ENCODE data around the gene SLIT3.

- TF ChIP-seq CTCF (conservative IDR thresholded peaks at IDR 0.05; ENCODE audit: low read depth in 2 of 2) (no peak), EZH2phosphoT487 (IDR thresholded peaks at IDR 0.05; ENCODE audit: unreplicated experiment) (no peak), ZNF331 (CRISPR knock-in tag; IDR thresholded peaks at IDR 0.05; ENCODE audit: low read depth) (no peak), REST (IDR thresholded peaks at IDR 0.05; ENCODE audit: unreplicated experiment) (no peak), EZH2 (IDR thresholded peaks at IDR 0.05; ENCODE audit: low read depth, unreplicated experiment) (no peak), POLR2AphosphoS5 (IDR thresholded peaks at IDR 0.05; ENCODE audit: low read depth) (no peak), STAT1 (IDR thresholded peaks at IDR 0.05; ENCODE audit: unreplicated experiment) (no peak), JUNB (IDR thresholded peaks at IDR 0.05; ENCODE audit: unreplicated experiment) (no peak)
These were observed 122.7 kb downstream of the SLIT3 start for GRCh38 chr5:169178274-169178673.

Data from GM23338 (cell line).